Measurements from ENCODE around the gene SLTM.
"Not testable (repeated sequence)": the region's sequence is repeated elsewhere in the genome, so short reads cannot be mapped to it uniquely, and the experiment has no call there.

SLTM gene

GRCh38 chr15:58877999-58878825 lies 55.3 kb downstream of the SLTM start:
- DNase-seq = no peak

GRCh38 chr15:58876306-58877106 lies 57.0 kb downstream of the SLTM start:
- DNase-seq = no peak

GRCh38 chr15:58875343-58875742 lies 58.1 kb downstream of the SLTM start:
- no peak for DNase-seq

GRCh38 chr15:58873267-58873666 lies 60.2 kb downstream of the SLTM start:
- no peak for DNase-seq

DNA sequence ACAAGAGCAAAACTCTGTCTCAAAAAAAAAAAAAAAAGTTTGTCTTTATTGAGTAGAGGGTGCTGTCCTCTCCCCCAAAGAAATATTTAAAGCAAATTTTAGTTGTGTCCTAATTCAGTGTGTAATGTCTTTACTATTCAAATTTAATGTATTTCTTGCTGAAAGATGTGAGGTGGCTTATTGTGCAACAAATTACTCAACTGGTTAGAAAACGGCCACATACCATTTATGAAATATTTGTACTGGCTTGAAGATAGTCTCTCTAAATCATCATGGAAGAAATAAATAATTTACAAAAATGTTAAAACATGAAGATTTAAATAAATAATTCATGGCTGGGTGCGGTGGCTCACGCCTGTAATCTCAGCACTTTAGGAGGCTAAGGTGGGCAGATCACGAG lies 63.0 kb downstream of the SLTM start:
- no peak for DNase-seq

GRCh38 chr15:58867926-58868325 lies 65.6 kb downstream of the SLTM start:
- DNase-seq = no peak

GRCh38 chr15:58865425-58865880 lies 68.0 kb downstream of the SLTM start:
- DNase-seq = no peak

GRCh38 chr15:58864602-58865424 lies 68.7 kb downstream of the SLTM start:
- DNase-seq = peak in 27 of 51 donors; percentile 2 to 43 (median 21)

DNA sequence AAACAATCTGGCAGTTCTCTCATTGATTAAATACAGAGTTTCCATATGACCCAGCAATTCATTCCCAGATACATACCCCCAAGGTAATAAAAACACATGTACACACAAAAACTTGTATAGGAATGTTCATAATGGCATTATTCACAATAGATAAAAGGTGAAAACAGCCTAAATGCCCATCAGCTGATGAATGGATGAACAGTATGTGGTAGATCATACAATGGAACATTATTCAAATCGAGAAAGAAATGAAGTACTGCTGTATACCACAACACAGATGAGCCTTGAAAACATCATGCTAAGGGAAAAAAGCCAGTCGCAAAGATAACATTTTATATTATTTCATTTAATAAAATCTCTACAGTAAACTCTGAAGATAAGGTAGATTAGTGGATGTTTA lies 71.2 kb downstream of the SLTM start:
- no peak for DNase-seq

DNA sequence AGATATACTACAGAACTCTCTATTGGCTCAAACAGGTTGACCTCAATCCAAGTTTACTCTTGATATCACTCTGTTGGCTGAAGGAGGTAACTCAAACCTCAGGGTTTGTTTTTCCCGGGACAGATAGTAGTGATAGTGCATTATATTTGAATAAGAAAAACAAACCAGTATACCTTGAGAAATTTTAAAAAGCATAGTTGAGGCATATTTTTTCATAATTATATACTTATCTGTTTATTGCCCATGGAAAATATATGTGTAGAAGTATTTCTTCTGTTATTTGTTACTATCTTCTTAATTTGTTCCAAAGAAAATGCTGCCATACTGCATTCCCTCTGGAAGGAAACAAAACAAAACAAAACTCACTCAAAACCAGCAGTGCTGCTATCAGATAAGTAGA lies 76.9 kb downstream of the SLTM start:
- DNase-seq = not testable (repeated sequence)

DNA sequence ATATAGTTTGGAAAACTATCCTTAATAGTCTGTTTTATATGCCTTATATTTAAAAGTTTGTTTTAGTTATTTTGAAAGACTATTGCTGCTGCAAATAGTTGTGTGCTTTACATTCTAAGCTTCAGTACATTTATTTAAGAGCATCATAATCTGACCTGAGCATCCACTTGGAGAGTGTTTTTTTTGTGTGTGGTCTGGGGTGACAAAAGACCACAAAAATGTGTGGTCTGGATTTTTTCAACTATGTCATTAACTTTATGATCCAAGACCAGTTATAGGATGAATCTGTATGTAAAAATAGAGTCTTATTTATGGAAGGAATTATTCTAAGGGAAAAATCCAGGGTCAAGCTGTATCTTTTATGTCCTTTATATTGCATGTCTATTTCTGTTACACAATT lies 77.4 kb downstream of the SLTM start:
- no peak for DNase-seq

- no peak for DNase-seq
Measured at GRCh38 chr15:58854593-58854992, 78.9 kb downstream of the SLTM start.

DNA sequence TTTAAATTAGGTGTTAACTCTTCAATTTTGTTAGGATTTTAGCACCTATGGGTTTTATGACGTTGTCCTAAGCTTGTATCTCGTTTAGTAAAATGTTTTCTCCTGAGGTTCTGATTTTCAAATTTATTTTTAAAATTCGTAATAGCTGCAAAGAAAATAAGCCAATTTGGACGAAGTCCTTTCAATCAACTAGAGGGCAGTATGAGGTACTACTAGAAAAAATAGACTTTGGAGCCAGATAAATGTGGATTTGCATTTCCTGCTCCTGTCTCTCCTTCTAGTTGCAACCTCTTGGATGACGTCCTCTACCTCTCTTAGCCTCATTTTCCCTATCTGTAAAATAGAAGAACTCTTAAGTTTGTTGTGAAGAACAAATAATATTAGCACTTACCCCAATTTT lies 81.1 kb downstream of the SLTM start:
- DNase-seq = no peak

GRCh38 chr15:58851205-58851604 lies 82.3 kb downstream of the SLTM start:
- not testable (repeated sequence) for DNase-seq

DNA sequence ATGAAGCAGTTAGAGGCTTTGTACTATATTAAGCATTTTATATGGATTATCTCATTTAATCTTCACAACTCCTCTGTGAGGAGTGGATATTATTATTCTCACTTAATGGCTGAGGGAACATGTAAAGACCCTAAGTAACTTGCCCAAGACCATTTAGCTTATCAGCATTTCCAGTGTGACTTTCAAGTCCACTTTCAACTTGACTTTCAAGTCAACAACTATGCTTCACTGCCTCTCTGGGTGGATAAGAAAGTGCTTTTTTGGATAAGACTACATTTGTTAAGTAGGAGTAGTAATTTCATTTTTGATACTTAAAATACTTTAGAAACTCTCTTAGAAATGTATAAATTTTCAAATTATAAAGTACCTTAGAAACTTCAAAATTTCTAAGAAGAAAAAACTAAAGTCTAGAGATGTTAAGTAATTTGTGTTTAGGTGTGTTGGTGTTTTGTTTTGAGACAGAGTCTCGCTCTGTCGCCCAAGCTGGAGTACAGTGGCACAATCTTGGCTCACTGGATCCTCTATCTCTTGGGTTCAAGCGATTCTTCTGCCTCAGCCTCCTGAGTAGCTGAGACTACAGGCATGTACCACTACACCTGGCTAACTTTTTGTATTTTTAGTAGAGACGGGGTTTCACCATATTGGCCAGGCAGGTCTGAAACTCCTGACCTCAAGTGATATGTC lies 90.6 kb downstream of the SLTM start:
- DNase-seq = no peak

GRCh38 chr15:58840048-58840447 lies 93.4 kb downstream of the SLTM start:
- DNase-seq = no peak

DNA sequence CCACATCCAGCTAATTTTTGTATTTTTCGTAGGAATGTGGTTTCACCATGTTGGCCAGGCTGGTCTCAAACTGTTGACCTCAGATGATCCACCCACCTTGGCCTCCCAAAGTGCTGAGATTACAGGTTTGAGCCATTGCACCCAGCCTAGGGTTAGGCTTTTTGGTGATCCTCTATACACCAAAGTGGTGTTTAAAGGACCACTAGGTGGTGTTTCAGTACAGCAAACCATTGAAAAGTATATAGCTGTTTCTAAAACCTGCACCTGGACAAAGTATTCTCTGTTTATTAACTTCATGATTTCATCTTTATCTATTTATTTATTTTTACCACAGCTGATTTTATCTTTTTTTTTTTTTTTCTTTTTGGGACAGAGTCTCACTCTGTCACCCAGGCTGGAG lies 94.0 kb downstream of the SLTM start:
- DNase-seq = no peak

- not testable (repeated sequence) for DNase-seq
Measured at GRCh38 chr15:58833681-58834426, 99.6 kb downstream of the SLTM start.

GRCh38 chr15:58830556-58830955 lies 102.9 kb downstream of the SLTM start:
- peak in 1 of 51 donors; percentile 1 for DNase-seq
